Measurements from ENCODE around the gene ATG7. TPM values are rescaled to one million over a fixed set of nuclear protein-coding genes. Genes with fewer than 3 reads are reported as not detected.

ATG7 gene
- total RNA-seq, 1 experiment from 2014 or later = 56.1 TPM

DNA sequence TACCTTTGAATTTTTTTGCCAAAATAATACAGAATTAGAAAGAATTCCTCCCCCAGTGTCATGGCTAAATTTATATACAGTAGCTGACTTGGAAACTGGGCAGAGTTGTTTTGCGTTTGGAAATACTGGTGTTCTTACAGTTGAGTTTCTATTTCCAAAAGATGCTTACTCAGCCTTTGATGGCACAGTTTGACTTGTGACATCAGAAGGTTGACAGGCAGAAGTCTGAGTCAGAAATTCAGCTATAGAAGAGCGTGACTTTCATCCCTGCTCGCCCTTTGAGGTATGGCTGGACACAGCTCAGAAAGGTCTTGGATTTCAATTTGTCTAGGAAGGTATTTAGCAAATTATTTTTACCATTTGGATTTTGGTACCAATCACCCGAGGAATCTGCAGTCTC lies 195.7 kb downstream of the ATG7 start:
- no peaks in the 10 kb centered on the region for H4K20me1 ChIP-seq (ENCODE audit: insufficient read depth)
- H3K4me2 ChIP-seq = no peak overlapping the region
- no peak overlapping the region for H2AFZ ChIP-seq
- no peaks in the 10 kb centered on the region for H3K27me3 ChIP-seq (ENCODE audit: insufficient read depth, low read depth)
- intact Hi-C loops (cut with micrococcal nuclease; ENCODE audit: unreplicated experiment) = no loop called here
- H3F3A ChIP-seq (ENCODE audit: insufficient read depth, low read depth) = no peaks in the 10 kb centered on the region
- H3K27ac ChIP-seq = no peak overlapping the region
- TF ChIP-seq, protein P1, sequence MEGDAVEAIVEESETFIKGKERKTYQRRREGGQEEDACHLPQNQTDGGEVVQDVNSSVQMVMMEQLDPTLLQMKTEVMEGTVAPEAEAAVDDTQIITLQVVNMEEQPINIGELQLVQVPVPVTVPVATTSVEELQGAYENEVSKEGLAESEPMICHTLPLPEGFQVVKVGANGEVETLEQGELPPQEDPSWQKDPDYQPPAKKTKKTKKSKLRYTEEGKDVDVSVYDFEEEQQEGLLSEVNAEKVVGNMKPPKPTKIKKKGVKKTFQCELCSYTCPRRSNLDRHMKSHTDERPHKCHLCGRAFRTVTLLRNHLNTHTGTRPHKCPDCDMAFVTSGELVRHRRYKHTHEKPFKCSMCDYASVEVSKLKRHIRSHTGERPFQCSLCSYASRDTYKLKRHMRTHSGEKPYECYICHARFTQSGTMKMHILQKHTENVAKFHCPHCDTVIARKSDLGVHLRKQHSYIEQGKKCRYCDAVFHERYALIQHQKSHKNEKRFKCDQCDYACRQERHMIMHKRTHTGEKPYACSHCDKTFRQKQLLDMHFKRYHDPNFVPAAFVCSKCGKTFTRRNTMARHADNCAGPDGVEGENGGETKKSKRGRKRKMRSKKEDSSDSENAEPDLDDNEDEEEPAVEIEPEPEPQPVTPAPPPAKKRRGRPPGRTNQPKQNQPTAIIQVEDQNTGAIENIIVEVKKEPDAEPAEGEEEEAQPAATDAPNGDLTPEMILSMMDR (conservative IDR thresholded peaks at IDR 0.05) = no peak
- TF ChIP-seq EZH2 (IDR thresholded peaks at IDR 0.05; ENCODE audit: low read depth) = no peak
- DNase-seq = no peak
- POLR2A ChIA-PET (ENCODE audit: unreplicated experiment) = no interaction called here
- BruUV-seq (replicated peaks) = no TSS peak
- no peak overlapping the region for H3K4me3 ChIP-seq
- CTCF ChIA-PET = no interaction called here
- no peaks in the 10 kb centered on the region for H3K9me3 ChIP-seq (ENCODE audit: insufficient read depth, low read depth)
- no peaks in the 10 kb centered on the region for H3K36me3 ChIP-seq (ENCODE audit: low read depth)
- H3K9me2 ChIP-seq (ENCODE audit: insufficient read depth) = no peaks in the 10 kb centered on the region
- no peaks in the 10 kb centered on the region for H3K79me2 ChIP-seq (ENCODE audit: low read depth)
- no peaks in the 10 kb centered on the region for H3K4me1 ChIP-seq (replicated peaks; ENCODE audit: insufficient read depth)

DNA sequence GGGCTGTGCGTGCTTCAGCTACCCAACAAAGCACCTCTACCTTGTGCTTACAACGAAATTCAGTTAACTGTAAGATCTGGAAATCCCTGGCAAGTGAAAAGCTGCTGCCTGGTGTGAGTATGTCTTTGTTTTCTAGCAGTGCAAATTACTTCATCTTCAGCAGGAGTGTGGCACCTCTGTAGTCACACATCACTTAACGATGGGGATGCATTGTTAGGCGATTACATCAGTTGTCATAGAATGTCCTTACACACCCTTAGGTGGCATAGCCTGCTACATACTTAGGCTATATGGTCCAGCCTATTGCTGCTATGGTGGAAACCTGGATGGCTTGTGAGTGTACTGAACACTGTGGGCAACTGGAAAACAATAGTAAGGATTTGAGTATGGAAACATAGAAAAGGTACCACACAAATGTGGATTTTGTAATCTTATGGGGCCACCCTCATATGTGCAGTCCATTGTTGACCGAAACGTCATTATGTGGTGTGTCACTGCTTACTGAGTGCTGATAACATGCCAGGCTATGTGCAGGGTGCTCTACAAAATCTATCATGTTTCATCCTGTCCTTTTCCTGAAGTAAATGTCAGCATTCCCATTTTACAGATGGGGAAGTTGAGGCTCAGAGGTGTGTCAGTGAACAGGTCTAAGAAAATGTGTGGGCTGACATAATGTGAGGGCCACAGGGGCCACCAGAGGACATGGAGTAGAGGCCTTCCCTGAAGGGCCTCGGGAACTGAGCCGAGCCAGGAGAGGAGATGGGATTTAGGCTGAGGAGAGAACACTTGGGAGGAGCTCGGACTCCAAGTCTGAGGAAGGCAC lies 198.0 kb downstream of the ATG7 start:
- Histone ChIP-seq H4K20me1 (ENCODE audit: insufficient read depth) (no peaks in the 10 kb centered on the region), H3K27ac (no peak overlapping the region), H3K4me1 (replicated peaks; ENCODE audit: insufficient read depth) (no peaks in the 10 kb centered on the region), H3F3A (ENCODE audit: insufficient read depth, low read depth) (no peaks in the 10 kb centered on the region), H2AFZ (no peak overlapping the region), H3K4me2 (no peak overlapping the region), H3K36me3 (ENCODE audit: low read depth) (no peaks in the 10 kb centered on the region), H3K27me3 (ENCODE audit: insufficient read depth, low read depth) (no peaks in the 10 kb centered on the region), H3K9me3 (ENCODE audit: insufficient read depth, low read depth) (no peaks in the 10 kb centered on the region), H3K79me2 (ENCODE audit: low read depth) (no peaks in the 10 kb centered on the region), H3K9me2 (ENCODE audit: insufficient read depth) (no peaks in the 10 kb centered on the region), H3K4me3 (no peak overlapping the region)
- no peak for DNase-seq
- TF ChIP-seq, protein P1 (conservative IDR thresholded peaks at IDR 0.05) = no peak
- TF ChIP-seq EZH2 (IDR thresholded peaks at IDR 0.05; ENCODE audit: low read depth) = no peak
- ChIA-PET CTCF (no interaction called here), POLR2A (ENCODE audit: unreplicated experiment) (no interaction called here)
- no TSS peak for BruUV-seq (replicated peaks)
- intact Hi-C loops (cut with micrococcal nuclease; ENCODE audit: unreplicated experiment) = no loop called here

DNA sequence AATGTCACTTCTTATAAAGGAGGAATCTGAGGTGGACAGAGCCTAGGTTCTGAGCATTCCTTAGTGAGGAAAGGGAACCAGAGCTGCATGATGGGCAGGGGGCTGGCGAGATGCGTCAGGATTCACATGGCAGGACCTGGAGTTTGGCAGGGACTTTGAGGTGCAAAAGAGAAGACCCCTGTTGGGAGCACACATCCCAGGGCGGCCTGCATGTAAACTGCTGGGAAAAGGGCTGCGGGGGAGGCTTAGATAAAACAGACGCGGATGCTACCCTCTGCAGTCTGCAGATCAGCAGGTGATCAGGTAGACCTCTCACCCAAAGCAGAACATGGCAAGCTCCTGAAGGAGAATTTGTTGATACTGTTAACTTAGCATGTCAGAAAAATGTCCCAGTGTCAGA lies 203.1 kb downstream of the ATG7 start:
- H4K20me1 ChIP-seq (ENCODE audit: insufficient read depth) = no peaks in the 10 kb centered on the region
- no peak overlapping the region for H3K27ac ChIP-seq
- BruUV-seq (replicated peaks) = no TSS peak
- CTCF ChIA-PET = interaction anchor here (0.6 kb wide), 1 partner anchor 176 kb away, joined by 9 read pairs; no protein-coding TSS in a partner anchor
- peaks cover 17% of the 10 kb centered on the region for H3K4me1 ChIP-seq (replicated peaks; ENCODE audit: insufficient read depth)
- POLR2A ChIA-PET (ENCODE audit: unreplicated experiment) = interaction anchor here (0.6 kb wide), 2 partner anchors 102 to 1663 kb away, joined by 3 to 4 read pairs; no protein-coding TSS in a partner anchor
- H3K9me2 ChIP-seq (ENCODE audit: insufficient read depth) = no peaks in the 10 kb centered on the region
- TF ChIP-seq EZH2 (IDR thresholded peaks at IDR 0.05; ENCODE audit: low read depth) = no peak
- TF ChIP-seq, protein P1 (conservative IDR thresholded peaks at IDR 0.05) = no peak
- no peaks in the 10 kb centered on the region for H3K36me3 ChIP-seq (ENCODE audit: low read depth)
- peaks cover 4% of the 10 kb centered on the region; the same call in 1 of the 2 replicates for H3F3A ChIP-seq (ENCODE audit: insufficient read depth, low read depth)
- no peak overlapping the region for H2AFZ ChIP-seq
- no peak overlapping the region for H3K4me2 ChIP-seq
- DNase-seq = no peak
- no peaks in the 10 kb centered on the region for H3K9me3 ChIP-seq (ENCODE audit: insufficient read depth, low read depth)
- no peaks in the 10 kb centered on the region for H3K79me2 ChIP-seq (ENCODE audit: low read depth)
- H3K27me3 ChIP-seq (ENCODE audit: insufficient read depth, low read depth) = no peaks in the 10 kb centered on the region
- no peak overlapping the region for H3K4me3 ChIP-seq
- intact Hi-C loops (cut with micrococcal nuclease; ENCODE audit: unreplicated experiment) = no loop called here

Data from PC-9 (cell line).